HG02840 (cell line): ENCODE data around the gene KYNU.

Source experiments
- ATAC-seq: cut with Tn5 transposase; IDR thresholded peaks from one replicate; pipeline ENCODE4 v1.9.1; 2021; ENCODE audit warnings: mild to moderate bottlenecking, moderate library complexity, moderate number of reproducible peaks; ENCODE audit not compliant: unreplicated experiment, low FRiP score

Gene KYNU

DNA sequence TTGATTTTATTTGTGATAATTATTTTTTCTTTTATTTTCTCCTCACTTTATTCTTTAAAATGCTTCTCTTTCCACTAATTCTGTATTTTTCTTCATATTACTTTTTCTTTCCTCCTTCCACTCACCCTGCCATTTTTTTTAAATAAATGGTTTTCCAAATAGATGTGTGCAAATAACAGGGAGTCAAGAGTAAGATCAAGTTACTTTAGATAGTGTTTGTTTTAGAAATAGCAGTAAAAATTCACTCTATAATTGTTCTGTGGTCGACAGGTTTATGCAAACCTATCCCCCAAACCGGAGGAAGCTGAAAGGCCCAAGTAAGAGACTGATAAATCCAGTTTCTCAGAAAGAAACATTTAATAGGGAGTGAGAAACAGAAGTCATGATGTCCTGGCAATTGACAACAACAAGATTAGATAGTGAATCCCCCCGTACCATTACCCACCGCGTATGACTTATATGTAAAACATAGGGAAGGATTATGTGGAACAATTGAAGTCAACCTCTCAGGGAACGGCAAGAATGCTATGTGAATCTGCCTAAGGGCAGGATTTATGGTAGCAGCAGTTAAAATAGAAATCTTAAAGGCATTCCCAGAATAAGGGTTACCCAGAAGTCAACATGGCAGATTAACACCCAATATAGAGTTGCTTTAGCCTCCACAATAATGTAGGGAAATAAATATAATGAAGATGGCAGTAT, 75.5 kb downstream of the KYNU start:
- ATAC-seq: no peak

GRCh38 chr2:142954493-142954892, 77.0 kb downstream of the KYNU start:
- ATAC-seq: no peak

- ATAC-seq: no peak
Observed at GRCh38 chr2:142957144-142957543, 79.7 kb downstream of the KYNU start.

GRCh38 chr2:142961202-142961601, 83.7 kb downstream of the KYNU start:
- ATAC-seq: no peak

- no peak for ATAC-seq
Observed at GRCh38 chr2:142965443-142965842, 88.0 kb downstream of the KYNU start.

- no peak for ATAC-seq
Observed at GRCh38 chr2:142966284-142966683, 88.8 kb downstream of the KYNU start.

GRCh38 chr2:142967060-142967459, 89.6 kb downstream of the KYNU start:
- no peak for ATAC-seq

- ATAC-seq: no peak
Observed at GRCh38 chr2:142973160-142973821, 95.8 kb downstream of the KYNU start.

DNA sequence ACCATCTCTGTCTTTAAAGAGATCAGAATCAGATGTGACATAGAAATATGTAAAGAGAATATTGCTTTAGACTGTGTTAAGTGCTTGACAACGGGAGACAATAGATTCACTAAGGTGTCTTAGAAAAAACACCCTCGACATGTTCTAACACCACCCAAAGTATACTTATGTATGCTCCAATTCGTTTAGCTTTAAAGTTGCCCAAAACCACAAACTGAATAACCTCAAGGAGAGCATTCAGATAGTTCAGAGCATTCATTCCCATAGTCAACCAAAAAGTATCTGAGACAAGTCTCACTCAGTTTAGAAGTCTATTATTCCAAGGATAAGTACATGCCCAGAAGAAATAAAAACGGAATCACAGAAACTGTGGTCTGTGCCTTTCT, 96.4 kb downstream of the KYNU start:
- no peak for ATAC-seq

- ATAC-seq: no peak
Observed at GRCh38 chr2:142974288-142975024, 97.0 kb downstream of the KYNU start.

DNA sequence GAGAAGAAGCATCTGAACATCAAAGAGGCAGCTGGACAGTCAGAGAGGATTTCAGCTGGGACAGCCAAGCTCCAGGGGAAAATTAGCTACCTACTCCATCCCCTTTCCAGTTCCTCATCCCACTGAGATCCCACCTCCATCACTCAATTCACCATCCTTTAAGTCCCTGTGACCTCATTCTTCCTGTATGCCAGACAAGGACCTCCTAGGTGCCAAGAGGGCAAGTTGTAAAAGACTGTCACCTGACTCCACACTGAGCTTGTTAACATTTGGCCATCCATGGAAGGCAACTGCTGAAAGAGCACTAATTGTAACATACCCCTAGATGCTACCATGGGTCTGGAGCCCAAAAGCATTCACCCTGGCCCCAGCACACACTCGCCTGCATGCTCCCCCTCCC, 97.8 kb downstream of the KYNU start:
- ATAC-seq: no peak

DNA sequence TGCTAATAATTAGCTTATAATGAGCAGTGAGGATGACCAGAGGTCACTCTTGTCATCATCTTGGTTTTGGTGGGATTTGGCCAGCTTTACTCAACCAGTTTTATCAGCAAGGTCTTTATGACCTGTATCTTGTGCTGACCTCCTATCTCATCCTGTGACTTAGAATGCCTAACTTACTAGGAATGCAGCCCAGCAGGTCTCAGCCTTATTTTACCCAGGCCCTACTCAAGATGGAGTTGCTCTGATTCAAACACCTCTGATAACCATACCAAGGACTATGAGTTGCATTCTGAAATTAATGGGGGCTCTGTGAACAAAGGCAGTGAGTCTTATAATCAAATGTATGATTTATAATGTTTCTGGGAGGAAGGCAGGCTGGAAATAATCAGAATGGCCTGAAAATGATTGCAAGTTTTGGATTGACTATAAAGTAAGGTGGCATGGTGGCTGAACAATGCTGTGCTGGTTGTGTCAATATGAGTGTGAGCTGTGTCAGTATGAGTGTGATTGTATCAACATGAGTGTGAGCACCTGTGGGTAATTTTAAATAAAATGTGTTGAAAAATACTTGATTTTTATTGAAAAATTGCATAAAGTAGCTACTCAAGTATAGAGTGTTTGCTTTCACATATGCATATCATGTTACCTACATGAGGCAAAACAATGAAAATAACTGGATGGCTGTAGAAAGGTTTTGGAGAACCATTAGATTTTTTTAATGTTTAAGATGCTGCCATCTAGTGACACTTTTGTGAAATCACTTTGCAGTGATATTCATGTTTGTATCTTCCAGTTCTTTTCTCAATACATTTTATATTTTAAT, 103.0 kb downstream of the KYNU start:
- peak; percentile 48 for ATAC-seq

- ATAC-seq: no peak
Observed at GRCh38 chr2:142981069-142981378, 103.6 kb downstream of the KYNU start.

DNA sequence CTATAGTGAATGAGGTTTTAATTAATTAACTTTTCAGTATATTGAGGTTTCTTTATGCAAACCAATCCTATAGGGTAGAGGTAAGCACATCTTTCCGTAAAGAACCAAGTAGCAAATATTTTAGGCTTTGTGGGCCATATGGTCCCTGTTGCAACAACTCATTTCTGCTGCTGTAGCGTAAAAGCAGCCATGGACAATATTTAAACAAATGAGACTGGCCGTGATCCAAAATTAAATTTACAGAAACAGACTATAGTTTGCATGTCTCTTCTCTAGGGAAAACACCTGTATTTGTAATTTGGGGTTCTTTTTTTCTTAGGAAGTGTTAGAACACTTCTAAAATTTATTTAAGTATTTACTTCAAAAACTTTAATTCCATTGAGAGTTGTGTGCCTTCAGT, 104.3 kb downstream of the KYNU start:
- no peak for ATAC-seq

DNA sequence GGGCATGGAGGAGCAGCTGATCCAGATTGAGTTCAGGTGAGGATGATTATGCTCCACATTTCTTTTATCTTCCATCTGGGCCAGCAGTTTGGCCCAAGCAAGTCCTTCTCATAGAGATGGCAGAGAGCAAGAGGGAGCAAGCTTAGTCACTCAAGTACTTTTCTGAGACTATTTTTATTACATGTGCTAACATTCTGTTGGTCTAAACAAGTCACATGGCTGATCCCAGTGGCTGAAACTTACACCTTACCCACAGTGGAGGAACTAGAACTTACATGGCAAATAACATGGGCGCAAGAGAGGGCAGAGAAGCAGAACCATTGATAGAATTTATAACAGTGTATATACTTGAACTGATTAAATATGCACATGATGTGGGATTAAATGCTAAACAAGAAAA, 105.7 kb downstream of the KYNU start:
- ATAC-seq: no peak

DNA sequence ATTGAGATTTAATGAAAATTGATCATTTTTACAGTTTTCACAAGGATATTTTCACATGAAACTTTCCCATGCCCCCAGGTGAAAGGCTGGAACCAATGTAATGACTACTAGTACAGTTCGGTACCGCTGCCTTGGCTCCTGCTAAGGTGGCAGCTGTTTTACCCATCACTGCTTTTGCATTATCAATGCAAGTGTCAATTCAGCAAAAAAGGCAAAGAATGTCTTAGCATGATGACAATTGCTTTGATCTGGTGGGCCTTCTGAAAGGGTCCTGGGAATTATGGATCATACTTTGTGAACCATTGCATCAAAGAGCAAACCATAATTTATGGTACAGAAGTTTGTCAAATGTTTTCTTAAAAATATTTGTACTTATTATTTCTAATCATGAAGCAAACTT, 107.2 kb downstream of the KYNU start:
- ATAC-seq: no peak

GRCh38 chr2:142987044-142987443, 109.6 kb downstream of the KYNU start:
- no peak for ATAC-seq

DNA sequence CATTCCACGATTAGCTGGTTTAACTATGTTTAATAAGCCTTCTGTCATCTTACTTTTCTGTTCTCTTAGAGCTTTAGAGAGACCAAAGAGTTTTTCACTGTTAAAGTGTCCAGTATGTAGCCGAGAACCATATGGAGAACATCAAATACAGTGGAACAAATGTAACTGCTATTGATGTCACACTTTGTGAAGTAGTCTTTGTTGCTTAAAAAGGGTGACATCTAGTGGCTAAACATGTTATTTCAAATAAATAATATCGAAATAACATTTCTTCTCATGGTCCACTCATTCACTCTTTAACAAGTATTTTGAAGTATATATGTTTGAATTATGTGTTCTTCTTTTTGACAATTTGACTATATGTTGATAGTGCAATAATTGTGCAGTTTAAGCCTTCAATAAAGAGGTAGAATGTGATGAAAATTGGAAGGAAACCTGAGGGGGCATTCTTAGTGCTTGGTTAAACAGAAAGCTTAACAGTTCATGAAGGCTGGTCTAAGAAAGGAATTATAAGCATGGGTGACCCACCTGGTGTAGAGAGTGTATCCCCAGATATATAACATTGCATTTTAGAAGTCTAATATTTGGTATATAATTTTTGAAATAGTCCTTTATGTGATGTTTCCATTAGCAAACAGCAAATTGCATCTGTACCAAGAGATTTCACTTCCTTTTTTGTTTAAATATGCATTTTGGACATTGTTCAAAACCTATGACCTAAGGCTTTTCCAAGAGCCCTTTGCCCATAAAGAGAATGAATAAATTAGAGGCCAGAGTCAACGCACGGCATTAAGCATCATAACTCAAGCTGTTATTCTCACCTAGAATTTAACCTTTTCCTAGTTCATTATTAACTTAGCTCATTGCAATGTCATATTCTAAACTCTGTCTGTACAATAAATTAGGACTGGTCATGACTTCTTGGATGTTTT, 112.1 kb downstream of the KYNU start:
- peak; percentile 73 for ATAC-seq

GRCh38 chr2:142991295-142991694, 113.8 kb downstream of the KYNU start:
- no peak for ATAC-seq

DNA sequence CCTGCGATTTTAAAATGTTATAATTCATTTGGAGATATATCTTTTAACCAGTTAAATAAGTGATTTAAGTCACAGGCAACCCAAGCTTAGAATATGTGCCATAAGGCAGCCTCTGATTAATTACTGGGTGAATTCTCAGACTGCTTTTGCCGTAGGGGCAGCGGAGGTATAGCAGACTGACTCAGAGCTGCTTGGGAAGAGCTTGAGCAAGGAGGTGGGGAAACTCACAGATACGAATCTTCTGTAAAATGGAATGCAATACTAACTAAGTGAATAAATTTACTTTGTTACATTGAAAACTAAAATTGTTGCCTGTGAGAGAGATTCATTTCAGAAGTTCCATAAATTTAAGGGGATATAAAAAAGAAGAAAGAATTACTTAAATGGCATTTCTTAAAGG, 115.4 kb downstream of the KYNU start:
- no peak for ATAC-seq
